HFFc6 (cell line): ENCODE data around the gene AP1AR. TPM values are rescaled to one million over a fixed set of nuclear protein-coding genes. Genes with fewer than 3 reads are reported as not detected.

Experiments
- DNase-seq: peaks from one replicate; pipeline ENCODE4 v3.0.0-alpha.2; 2018
- H3K27ac Mint-ChIP-seq: 2 replicates; pipeline ENCODE4 v1.8.0; 2020; ENCODE audit warnings: mild to moderate bottlenecking, mixed read lengths
- H3K27me3 Mint-ChIP-seq: 2 replicates; pipeline ENCODE4 v1.8.0; 2021; ENCODE audit warnings: mild to moderate bottlenecking, moderate library complexity, mixed read lengths; ENCODE audit not compliant: insufficient read depth
- H3K36me3 Mint-ChIP-seq: 2 replicates; pipeline ENCODE4 v1.8.0; 2021; ENCODE audit warnings: low read depth, mixed read lengths
- H3K4me1 Mint-ChIP-seq: 2 replicates; pipeline ENCODE4 v1.8.0; 2020; ENCODE audit warnings: low read depth, mixed read lengths
- H3K4me3 Mint-ChIP-seq: 2 replicates; pipeline ENCODE4 v1.8.0; 2020; ENCODE audit warnings: mild to moderate bottlenecking, moderate library complexity, mixed read lengths
- H3K9me3 Mint-ChIP-seq: 2 replicates; pipeline ENCODE4 v1.8.0; 2020; ENCODE audit warnings: mild to moderate bottlenecking, mixed read lengths
- CTCF ChIP-seq: fragments of 200-600 bp; sonication (generic); IDR thresholded peaks from 2 replicates; pipeline ENCODE4 v1.5.0; 2021; ENCODE audit warnings: antibody characterized with exemption, mild to moderate bottlenecking
- total RNA-seq, 6 experiments: library from RNA; stranded (reverse); fragmentation: NEBNext Ultra II Directional; extraction: Animal tissue kit (Norgen Biotek cat#: 25700); gene quantifications; 2 replicates in 1 of 6; 3 replicates in 5 of 6; pipeline ENCODE4 v1.2.3, GENCODE V29; 2021

AP1AR gene
- total RNA-seq, 6 experiments from 2014 or later = 8.7 to 15.6 (median 11.4) TPM

GRCh38 chr4:112230879-112231778 lies 458 bp upstream of the AP1AR start:
- DNase-seq = peak; percentile 98
- Mint-ChIP-seq H3K4me1 (peaks cover 32% of the 10 kb centered on the region), H3K36me3 (no peaks in the 10 kb centered on the region), H3K27ac (peak overlapping the region; percentile 98), H3K4me3 (peak overlapping the region; percentile 96), H3K9me3 (no peaks in the 10 kb centered on the region), H3K27me3 (no peaks in the 10 kb centered on the region)
- no peak for TF ChIP-seq CTCF

- H3K9me3 Mint-ChIP-seq = no peaks in the 10 kb centered on the region
- H3K27me3 Mint-ChIP-seq = no peaks in the 10 kb centered on the region
- H3K4me3 Mint-ChIP-seq = no peak overlapping the region
- no peaks in the 10 kb centered on the region for H3K36me3 Mint-ChIP-seq
- H3K27ac Mint-ChIP-seq = no peak overlapping the region
- TF ChIP-seq CTCF = peak; percentile 93
- peak; percentile 85 for DNase-seq
- H3K4me1 Mint-ChIP-seq = peaks cover 31% of the 10 kb centered on the region
Measured at GRCh38 chr4:112234952-112235609, 3.5 kb downstream of the AP1AR start.

GRCh38 chr4:112236040-112236439 lies 4.5 kb downstream of the AP1AR start:
- H3K9me3 Mint-ChIP-seq = no peaks in the 10 kb centered on the region
- no peak overlapping the region for H3K4me3 Mint-ChIP-seq
- H3K4me1 Mint-ChIP-seq = peaks cover 27% of the 10 kb centered on the region
- DNase-seq = no peak
- peak overlapping the region; percentile 4; the same call in 1 of the 2 replicates for H3K27ac Mint-ChIP-seq
- H3K27me3 Mint-ChIP-seq = no peaks in the 10 kb centered on the region
- no peak for TF ChIP-seq CTCF
- no peaks in the 10 kb centered on the region for H3K36me3 Mint-ChIP-seq

- Mint-ChIP-seq H3K27me3 (no peaks in the 10 kb centered on the region), H3K9me3 (no peaks in the 10 kb centered on the region), H3K36me3 (no peaks in the 10 kb centered on the region), H3K4me3 (no peak overlapping the region), H3K27ac (no peak overlapping the region), H3K4me1 (peaks cover 22% of the 10 kb centered on the region)
- TF ChIP-seq CTCF = no peak; the same call in 1 of the 2 replicates
- DNase-seq = no peak
Measured at GRCh38 chr4:112238833-112239232, 7.2 kb downstream of the AP1AR start.

GRCh38 chr4:112245383-112245782 lies 13.8 kb downstream of the AP1AR start:
- peak; percentile 49; the same call in 1 of the 2 replicates for TF ChIP-seq CTCF
- Mint-ChIP-seq H3K9me3 (no peaks in the 10 kb centered on the region), H3K27ac (no peak overlapping the region), H3K36me3 (no peaks in the 10 kb centered on the region), H3K4me1 (peaks cover 5% of the 10 kb centered on the region; the same call in 1 of the 2 replicates), H3K27me3 (peaks cover 2% of the 10 kb centered on the region; the same call in 1 of the 2 replicates), H3K4me3 (no peak overlapping the region)
- DNase-seq = no peak
